Measurements from ENCODE around the gene WDR4. TPM values are rescaled to one million over a fixed set of nuclear protein-coding genes. Genes with fewer than 3 reads are reported as not detected.

Gene WDR4
- total and polyA plus RNA-seq, 2 of the 13 experiments (the other 11 are each of a cell fraction or from before 2014, with no cell fraction given): 11.3 to 14.4 TPM

DNA sequence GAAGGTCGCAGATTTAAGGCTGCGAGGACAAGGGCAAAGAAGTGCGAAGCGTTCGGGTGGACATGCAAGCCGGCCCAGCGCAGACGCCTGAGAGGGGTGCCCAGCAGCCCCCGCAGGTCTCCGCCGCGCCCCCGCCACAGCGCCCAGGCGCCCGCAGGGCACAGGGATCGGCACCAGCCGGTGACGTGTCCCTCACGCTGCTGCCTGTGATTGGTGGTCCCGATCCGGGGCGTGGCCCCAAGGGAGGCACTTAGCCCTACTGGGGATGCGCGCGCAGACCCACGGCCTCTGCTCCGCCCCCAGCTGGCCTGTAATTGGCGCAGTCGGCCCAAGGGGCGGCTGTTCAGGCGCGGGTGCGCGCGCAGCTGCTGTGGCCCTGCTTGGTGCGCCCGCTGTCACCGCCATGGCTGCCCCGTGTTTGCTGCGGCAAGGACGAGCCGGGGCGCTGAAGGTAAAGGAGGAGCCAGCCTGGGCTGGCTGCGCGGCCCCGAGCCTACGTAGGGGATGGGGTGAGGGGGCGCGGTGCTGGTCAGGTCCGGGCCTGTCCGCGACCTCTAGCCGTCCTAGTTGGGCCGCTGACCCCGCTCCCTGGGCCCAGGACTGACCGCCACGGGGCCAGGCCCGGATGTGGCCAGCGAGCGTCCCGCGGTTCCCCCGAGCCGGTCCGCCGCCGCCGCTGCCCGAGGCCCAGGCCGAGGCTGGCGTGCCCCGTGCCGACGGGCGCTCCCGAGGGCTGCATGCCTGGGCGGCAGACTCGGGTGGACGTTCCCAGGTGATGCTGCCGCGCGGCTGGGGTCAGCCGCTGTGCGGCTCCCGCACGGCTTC is 13.8 kb upstream of the WDR4 start, which contains the start of gene NDUFV3 (continued):
- TF ChIP-seq, protein P1, sequence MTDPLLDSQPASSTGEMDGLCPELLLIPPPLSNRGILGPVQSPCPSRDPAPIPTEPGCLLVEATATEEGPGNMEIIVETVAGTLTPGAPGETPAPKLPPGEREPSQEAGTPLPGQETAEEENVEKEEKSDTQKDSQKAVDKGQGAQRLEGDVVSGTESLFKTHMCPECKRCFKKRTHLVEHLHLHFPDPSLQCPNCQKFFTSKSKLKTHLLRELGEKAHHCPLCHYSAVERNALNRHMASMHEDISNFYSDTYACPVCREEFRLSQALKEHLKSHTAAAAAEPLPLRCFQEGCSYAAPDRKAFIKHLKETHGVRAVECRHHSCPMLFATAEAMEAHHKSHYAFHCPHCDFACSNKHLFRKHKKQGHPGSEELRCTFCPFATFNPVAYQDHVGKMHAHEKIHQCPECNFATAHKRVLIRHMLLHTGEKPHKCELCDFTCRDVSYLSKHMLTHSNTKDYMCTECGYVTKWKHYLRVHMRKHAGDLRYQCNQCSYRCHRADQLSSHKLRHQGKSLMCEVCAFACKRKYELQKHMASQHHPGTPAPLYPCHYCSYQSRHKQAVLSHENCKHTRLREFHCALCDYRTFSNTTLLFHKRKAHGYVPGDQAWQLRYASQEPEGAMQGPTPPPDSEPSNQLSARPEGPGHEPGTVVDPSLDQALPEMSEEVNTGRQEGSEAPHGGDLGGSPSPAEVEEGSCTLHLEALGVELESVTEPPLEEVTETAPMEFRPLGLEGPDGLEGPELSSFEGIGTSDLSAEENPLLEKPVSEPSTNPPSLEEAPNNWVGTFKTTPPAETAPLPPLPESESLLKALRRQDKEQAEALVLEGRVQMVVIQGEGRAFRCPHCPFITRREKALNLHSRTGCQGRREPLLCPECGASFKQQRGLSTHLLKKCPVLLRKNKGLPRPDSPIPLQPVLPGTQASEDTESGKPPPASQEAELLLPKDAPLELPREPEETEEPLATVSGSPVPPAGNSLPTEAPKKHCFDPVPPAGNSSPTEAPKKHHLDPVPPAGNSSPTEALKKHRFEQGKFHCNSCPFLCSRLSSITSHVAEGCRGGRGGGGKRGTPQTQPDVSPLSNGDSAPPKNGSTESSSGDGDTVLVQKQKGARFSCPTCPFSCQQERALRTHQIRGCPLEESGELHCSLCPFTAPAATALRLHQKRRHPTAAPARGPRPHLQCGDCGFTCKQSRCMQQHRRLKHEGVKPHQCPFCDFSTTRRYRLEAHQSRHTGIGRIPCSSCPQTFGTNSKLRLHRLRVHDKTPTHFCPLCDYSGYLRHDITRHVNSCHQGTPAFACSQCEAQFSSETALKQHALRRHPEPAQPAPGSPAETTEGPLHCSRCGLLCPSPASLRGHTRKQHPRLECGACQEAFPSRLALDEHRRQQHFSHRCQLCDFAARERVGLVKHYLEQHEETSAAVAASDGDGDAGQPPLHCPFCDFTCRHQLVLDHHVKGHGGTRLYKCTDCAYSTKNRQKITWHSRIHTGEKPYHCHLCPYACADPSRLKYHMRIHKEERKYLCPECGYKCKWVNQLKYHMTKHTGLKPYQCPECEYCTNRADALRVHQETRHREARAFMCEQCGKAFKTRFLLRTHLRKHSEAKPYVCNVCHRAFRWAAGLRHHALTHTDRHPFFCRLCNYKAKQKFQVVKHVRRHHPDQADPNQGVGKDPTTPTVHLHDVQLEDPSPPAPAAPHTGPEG (CRISPR knock-in tag; IDR thresholded peaks at IDR 0.05): peak; percentile 80
- TF ChIP-seq ZNF737 (CRISPR knock-in tag; IDR thresholded peaks at IDR 0.05; ENCODE audit: borderline replicate concordance) (no peak), ZNF564 (CRISPR knock-in tag; IDR thresholded peaks at IDR 0.05) (peak; percentile 64; the same call in 1 of the 2 replicates), ZNF33B (CRISPR knock-in tag; IDR thresholded peaks at IDR 0.05) (peak; percentile 16; the same call in 1 of the 2 replicates), ZNF263 (CRISPR knock-in tag; IDR thresholded peaks at IDR 0.05) (peak; percentile 45; the same call in 1 of the 2 replicates), ZNF121 (CRISPR knock-in tag; IDR thresholded peaks at IDR 0.05) (peak; percentile 56), FLYWCH1 (CRISPR knock-in tag; IDR thresholded peaks at IDR 0.05) (no peak), PHF8 (CRISPR knock-in tag; IDR thresholded peaks at IDR 0.05) (peak; percentile 99), BRD4 (CRISPR knock-in tag; IDR thresholded peaks at IDR 0.05) (peak; percentile 90), RFXAP (CRISPR knock-in tag; IDR thresholded peaks at IDR 0.05; ENCODE audit: borderline replicate concordance) (peak; percentile 75), ZNF207 (IDR thresholded peaks at IDR 0.05; ENCODE audit: borderline replicate concordance) (no peak), SRY (CRISPR knock-in tag; IDR thresholded peaks at IDR 0.05) (peak; percentile 87; the same call in 1 of the 2 replicates), FOXA3 (CRISPR knock-in tag; IDR thresholded peaks at IDR 0.05) (peak; percentile 44), ZNF557 (CRISPR knock-in tag; IDR thresholded peaks at IDR 0.05) (peak; percentile 86; the same call in 1 of the 2 replicates), ZNF83 (CRISPR knock-in tag; IDR thresholded peaks at IDR 0.05; ENCODE audit: borderline replicate concordance) (no peak), RBM22 (optimal IDR thresholded peaks at IDR 0.05; ENCODE audit: low read length) (no peak), RBAK (CRISPR knock-in tag; IDR thresholded peaks at IDR 0.05) (no peak), MIER3 (CRISPR knock-in tag; IDR thresholded peaks at IDR 0.05; ENCODE audit: borderline replicate concordance) (peak; percentile 53), ZFP37 (CRISPR knock-in tag; IDR thresholded peaks at IDR 0.05; ENCODE audit: borderline replicate concordance) (no peak; the same call in 1 of the 2 replicates), NCOA1 (CRISPR knock-in tag; IDR thresholded peaks at IDR 0.05) (0 out of 2 replicates have a peak, but pooled peaks have one; percentile 63), KAT8 (CRISPR knock-in tag; IDR thresholded peaks at IDR 0.05) (peak; percentile 91), ZBTB7A (CRISPR knock-in tag; IDR thresholded peaks at IDR 0.05) (0 out of 2 replicates have a peak, but pooled peaks have one; percentile 31), ZNF224 (CRISPR knock-in tag; IDR thresholded peaks at IDR 0.05) (peak; percentile 78; the same call in 1 of the 2 replicates)
- TF ChIP-seq, protein P2, sequence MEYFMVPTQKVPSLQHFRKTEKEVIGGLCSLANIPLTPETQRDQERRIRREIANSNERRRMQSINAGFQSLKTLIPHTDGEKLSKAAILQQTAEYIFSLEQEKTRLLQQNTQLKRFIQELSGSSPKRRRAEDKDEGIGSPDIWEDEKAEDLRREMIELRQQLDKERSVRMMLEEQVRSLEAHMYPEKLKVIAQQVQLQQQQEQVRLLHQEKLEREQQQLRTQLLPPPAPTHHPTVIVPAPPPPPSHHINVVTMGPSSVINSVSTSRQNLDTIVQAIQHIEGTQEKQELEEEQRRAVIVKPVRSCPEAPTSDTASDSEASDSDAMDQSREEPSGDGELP (IDR thresholded peaks at IDR 0.05; ENCODE audit: borderline replicate concordance, low read depth): peak; percentile 50; the same call in 1 of the 2 replicates

All from HepG2 (cell line).